GM18858 (cell line): Measurements from ENCODE around the gene EMC8.

Experiments
- ATAC-seq: cut with Tn5 transposase; IDR thresholded peaks from one replicate; pipeline ENCODE4 v1.9.1; 2021; ENCODE audit not compliant: unreplicated experiment

EMC8 gene

DNA sequence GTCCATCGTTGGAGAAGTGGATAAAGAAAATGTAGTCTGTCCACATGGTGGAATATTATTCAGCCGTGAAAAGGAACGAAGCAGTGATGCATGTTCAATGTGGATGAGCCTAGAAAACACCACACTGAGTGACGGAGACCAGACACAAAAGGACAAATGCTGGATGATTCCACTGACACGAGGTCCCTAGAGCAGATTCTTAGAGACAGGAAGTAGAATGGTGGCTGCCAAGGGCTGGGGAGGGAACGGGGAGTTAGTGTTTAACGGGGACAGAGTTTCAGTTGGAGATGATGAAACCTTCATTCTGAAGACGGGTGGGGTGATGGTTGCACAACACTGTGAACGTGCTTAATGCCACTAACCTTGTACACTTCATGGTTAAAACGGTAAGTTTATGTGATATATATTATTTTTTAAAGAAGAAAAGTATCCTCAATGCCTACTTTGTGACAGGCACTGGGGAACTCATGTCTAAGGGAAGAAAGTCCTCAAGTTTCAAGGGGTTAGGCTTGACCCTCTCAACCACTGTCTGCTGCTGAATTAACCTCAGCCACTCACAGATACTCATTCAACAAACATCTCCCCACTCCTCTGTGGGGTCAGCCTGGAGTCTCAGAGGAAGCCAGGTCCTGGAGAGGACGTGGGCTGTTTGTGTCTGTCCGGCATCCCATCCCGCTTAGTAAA, 66.0 kb downstream of the EMC8 start:
- ATAC-seq, result no peak

DNA sequence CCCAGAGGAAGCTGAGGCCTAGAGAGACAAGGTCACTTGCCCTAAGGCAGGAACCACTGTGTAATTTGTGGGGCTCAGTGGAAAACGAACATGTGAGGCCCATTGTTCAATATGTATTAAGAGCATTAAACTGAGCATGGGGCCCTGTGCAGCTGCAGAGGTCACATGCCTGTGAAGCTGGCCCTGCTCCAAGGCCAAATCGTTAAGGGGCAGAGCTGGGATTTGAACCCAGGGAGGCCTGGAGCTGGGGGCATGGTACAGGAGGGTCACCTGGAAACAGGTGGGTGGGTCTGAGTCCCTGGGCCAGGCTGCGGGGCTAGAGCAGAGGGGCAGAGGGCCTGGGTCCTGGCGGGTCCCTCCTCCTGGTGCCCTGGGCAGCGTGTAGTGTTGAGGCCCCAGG, 68.2 kb downstream of the EMC8 start:
- no peak for ATAC-seq

DNA sequence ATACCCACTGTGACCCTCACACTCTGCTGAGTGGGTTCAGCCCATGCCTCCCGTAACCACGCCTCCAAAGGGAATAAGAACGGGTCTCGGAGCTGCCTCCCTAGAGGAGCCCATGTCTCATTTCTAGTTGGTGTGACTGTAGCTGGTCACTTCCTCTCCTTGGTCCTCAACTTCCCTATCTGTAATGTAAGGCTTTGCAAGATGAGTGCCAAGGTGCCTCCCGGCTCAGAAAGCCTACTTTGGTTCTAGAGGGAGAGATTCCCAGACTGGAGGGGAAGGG, 69.2 kb downstream of the EMC8 start:
- no peak for ATAC-seq

DNA sequence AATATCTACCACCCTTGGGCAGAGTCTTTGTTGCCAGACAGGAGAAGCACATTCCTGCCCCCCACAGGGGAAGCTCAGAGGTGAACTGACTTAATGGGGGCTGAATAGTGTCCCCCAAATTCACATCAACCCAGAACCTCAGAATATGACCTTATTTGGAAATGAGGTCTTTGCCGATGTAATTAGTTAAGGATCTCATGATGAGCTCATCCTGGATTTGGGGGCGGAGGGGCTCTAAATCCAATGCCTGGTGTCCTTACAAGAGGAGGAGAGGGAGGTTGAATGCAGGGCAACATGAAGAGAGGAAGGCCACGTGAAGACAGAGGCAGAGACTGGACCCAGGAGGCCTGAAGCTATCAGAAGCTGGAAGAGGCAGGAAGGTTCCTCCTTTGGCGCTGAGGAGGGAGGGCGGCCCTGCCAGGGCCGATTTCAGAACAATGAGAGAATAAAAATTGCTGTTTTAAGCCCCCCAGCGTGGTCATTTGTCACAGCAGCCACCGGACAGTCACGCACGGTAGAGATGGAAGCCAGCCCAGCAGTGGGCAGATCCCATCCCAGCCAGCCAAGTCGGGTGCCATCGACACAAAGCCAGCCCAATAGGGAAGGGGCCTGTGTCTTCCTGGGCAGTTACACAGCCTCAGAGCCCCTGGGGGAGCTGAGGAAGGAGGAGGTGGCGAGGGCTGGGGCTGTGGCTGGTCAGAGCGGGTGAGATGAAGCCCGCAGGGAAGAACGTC, 69.7 kb downstream of the EMC8 start:
- no peak for ATAC-seq

DNA sequence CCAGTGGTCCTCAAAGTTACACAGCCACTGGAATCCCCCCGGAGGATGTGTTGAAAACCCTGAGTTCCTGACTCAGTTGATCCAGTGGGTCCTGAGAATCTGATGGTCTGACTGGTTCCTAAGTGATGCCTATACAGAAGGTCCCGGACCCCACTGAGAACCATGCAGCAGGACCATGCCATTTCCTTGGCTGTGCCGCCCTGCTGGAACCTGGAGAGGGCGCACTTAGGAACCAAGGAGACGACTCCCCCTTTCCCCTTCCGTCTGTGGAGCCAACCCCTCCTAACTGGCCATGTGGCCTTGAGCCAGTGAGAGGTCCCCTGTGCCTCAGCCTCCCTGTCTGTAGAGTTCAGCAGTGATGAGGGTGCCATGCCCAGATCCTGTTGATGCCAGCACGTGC, 70.5 kb downstream of the EMC8 start:
- ATAC-seq, result no peak
